Measurements from ENCODE around the gene HTR3C.
"Not testable (repeated sequence)": the region's sequence is repeated elsewhere in the genome, so short reads cannot be mapped to it uniquely, and the experiment has no call there.

HTR3C gene

DNA sequence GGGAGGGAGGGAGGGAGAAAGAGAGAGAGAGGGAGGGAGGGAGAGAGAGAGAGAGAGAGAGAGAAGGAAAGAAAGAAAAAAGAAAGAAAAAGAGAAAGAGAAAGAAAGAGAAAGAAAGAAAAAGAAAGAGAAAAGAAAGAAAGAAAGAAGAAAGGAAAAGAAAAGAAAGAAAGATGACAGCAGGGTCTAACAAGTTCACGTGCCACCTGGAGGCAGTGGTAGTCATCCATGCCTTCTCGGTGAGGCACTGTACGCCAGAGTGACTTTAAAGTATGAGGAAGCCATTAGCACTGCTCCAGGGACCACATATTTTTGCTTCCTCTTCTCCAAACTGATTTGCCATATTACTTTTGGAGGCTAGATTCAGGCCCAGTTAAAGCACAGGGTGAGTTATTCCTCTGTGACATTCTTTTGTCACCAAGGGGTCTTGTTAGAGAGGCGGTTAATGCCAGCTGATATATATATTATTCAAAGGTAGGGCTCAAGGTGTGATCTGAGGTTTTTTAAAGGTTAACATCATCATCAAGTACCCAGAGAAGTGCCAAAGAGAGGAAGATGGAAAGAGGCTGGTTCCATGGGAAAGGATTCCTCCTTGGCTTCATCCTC, 21.6 kb upstream of the HTR3C start, which contains the start of gene HTR3D:
Gene HTR3D, plus strand, starts transcription at position 556 of the 606 bp plus-strand sequence. Its CDS starts 0 bp downstream, at position 556.
- DNase-seq = no peak

DNA sequence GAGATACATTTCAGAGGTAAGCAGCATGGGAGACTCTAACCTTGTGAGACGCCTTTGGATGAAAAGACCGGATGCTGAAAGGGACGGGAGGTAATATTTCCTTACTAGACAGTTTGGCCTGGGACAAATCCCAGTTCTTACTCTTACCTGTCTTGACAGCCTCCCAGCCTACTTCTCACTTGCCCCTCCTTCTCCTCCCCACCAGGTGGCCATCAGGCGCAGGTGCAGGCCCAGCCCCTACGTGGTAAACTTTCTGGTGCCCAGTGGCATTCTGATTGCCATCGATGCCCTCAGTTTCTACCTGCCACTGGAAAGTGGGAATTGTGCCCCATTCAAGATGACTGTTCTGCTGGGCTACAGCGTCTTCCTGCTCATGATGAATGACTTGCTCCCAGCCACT, 15.0 kb upstream of the HTR3C start:
- no peak for DNase-seq

- not testable (repeated sequence) for DNase-seq
These were observed 14.5 kb upstream of the HTR3C start for GRCh38 chr3:184038307-184038706.

DNA sequence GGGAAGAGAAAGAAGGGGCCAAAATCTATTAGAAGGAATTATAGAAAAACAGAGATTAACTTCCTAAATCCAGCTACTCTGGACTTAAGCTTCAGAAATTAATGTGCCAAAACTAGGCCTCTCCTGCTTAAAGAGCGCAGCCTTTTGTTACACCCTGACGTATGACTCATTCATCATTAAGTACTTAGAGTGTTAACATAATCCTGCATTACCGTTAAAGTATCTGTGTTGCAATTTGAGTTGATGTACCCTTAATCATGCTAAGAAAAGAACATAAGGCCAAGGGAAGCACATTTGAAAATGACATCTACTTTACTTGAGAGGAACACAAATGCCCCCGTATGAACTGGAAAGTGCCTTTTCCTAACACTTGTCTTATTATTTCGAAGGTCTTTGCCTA, 13.4 kb upstream of the HTR3C start:
- DNase-seq = no peak

DNA sequence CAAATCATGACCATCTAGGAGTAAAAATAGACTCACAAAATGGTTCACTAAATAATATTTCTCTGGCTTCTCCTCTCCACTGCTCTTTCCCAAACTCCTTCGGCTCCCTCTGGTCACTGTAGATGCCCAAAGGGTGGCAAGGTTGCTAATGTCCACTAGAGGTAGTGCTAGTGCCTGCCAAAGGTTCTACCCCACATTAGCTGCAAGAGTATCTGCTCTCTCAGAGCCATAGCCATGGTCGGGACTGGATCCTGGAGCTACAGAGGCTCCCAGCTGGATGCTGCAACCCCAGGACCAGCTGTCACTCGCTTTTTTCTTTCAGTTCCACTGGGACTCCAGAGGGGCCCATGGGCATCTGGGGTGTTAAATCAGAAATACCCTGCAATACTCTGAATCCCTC, 12.8 kb upstream of the HTR3C start:
- no peak for DNase-seq

- no peak for DNase-seq
These were observed 10.2 kb upstream of the HTR3C start for GRCh38 chr3:184042617-184043016.

GRCh38 chr3:184045995-184046394, 6.9 kb upstream of the HTR3C start:
- DNase-seq = no peak

DNA sequence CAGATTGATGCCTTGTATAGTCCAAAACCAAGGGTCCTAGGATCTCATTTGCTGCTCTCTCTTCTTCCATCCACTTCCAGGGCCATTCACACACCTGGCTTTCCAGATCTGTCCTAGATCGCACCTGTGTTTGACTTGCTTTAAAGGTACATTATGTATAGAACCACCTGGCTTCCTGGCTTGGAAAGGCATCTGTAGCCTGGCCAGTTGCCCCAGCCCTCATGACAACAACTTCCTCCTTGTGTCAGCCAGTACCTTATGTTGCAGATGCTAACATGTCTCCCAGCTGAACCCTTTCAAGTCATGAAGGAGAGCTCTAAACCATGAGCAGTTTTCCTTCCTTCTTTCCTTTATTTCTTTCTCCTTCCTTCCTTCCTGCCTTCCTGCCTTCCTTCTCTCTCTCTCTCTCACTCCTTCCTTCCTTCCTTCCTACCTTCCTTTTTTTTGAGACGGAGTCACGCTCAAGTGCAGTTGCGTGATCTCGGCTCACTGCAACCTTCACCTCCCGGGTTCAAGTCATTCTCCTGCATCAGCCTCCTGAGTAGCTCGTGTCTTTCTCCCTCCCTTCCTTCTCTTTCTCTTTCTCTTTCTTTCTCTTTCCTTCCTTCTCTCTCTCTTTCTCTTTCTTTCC, 2.5 kb upstream of the HTR3C start:
- DNase-seq = no peak

- no peak for DNase-seq
These were observed 5.2 kb downstream of the HTR3C start for GRCh38 chr3:184058029-184058428.

- no peak for DNase-seq
These were observed 6.6 kb downstream of the HTR3C start for GRCh38 chr3:184059424-184059823.

DNA sequence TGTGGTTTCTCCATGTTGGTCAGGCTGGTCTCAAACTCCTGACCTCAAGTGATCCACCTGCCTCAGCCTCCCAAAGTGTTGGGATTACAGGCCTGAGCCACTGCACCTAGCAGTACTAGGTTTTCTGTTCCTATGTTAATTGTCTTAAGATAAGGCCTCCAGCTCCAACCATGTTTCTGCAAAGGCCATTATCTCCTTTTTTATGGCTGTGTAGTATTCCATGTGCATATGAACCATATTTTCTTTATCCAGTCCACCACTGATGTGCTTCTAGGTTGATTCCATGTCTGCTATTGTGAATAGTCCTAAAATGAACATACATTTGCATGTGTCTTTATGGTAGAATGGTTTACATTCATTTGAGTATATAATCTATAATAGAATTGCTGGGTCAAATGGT, 9.8 kb downstream of the HTR3C start:
- DNase-seq = no peak

- no peak for DNase-seq
These were observed 13.4 kb downstream of the HTR3C start for GRCh38 chr3:184066211-184066610.

- no peak for DNase-seq
These were observed 14.8 kb downstream of the HTR3C start for GRCh38 chr3:184067573-184068055.

- DNase-seq = no peak
These were observed 15.5 kb downstream of the HTR3C start for GRCh38 chr3:184068344-184068743.

DNA sequence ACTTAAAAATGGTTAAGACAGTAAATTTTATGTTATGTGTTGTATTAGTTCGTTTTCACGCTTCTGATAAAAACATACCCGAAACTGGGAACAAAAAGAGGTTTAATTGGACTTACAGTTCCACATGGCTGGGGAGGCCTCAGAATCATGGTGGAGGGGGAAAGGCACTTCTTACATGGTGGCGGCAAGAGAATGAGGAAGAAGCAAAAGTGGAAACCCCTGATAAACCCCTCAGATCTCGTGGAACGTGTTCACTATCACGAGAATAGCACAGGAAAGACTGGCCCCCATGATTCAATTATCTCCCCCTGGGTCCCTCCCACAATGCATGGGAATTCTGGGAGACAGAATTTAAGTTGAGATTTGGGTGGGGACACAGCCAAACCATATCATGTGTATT, 18.3 kb downstream of the HTR3C start:
- DNase-seq = not testable (repeated sequence)

- DNase-seq = no peak
These were observed 20.8 kb downstream of the HTR3C start for GRCh38 chr3:184073621-184074020.

DNA sequence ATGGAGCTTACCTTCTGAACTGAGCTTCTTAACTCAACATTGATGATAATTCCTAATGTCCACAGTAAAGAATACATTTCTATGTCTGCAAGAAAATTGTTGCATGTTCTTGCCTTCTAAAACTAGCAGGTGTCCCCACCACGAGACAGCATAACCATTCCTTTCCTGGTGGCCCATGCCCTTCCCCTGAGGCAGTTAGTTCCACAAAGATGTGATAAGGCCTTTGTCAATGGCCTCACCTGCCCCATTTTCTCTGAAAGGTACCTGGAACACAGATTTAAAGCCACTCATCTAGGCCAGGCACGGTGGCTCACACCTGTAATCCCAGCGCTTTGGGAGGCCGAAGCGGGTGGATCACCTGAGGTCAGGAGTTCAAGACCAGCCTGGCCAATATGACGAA, 23.1 kb downstream of the HTR3C start:
- no peak for DNase-seq

GRCh38 chr3:184077881-184078280, 25.0 kb downstream of the HTR3C start:
- no peak for DNase-seq

GRCh38 chr3:184078851-184079250, 26.0 kb downstream of the HTR3C start:
- no peak for DNase-seq

DNA sequence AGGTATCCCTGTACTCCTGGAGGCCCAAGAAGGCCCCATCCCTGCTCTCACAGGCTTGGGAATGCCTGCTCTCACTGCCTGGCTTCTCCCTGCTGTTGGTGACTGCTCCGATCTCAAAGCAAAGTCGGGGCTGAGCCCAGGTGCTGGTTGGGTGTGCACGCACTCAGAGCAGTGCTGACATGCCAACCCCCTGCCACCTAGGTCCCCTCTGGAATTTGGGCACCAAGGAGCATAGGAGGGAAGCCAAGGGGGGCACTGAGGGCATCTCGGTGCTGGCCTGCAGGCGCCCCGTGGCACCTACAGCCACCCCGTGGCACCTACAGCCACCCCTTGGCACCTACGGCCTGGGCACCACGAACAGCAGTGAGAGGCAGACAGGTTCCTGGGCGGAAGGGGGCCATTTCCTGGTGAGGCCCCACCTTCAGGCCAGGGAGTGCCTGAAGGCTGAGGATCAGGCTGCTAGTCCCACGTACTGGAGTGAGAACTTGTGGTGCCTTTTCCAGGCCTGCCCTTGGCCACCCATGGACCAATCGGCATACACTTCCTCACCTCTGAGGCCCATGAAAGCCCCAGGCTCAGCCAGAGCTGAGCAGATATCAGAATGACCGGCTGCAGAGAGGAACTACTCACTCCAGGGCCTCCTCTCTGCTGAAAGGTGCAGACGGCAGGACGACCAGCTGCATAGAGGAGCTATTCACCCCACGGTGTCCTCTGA, 28.4 kb downstream of the HTR3C start:
- DNase-seq = no peak

GRCh38 chr3:184082034-184082433, 29.2 kb downstream of the HTR3C start:
- no peak for DNase-seq

- no peak for DNase-seq
These were observed 29.6 kb downstream of the HTR3C start for GRCh38 chr3:184082465-184082864.

- no peak for DNase-seq
These were observed 32.6 kb downstream of the HTR3C start for GRCh38 chr3:184085389-184085852.

- no peak for DNase-seq
These were observed 39.4 kb downstream of the HTR3C start for GRCh38 chr3:184092199-184092598.

All from stimulated activated CD4-positive, alpha-beta T cell treated with anti-CD3 and anti-CD28 coated beads, Interleukin-1b, Interleukin-23, amount 100 ng/mL, for 48 hours (primary cell).